ENCODE results near the gene LPAR2.

The LPAR2 gene

GRCh38 chr19:19578252-19578651 is 49.8 kb downstream of the LPAR2 start:
- no peaks in the 10 kb centered on the region for H3K9me3 ChIP-seq

GRCh38 chr19:19575411-19575810 is 52.6 kb downstream of the LPAR2 start:
- Histone ChIP-seq H3K4me1 (no peaks in the 10 kb centered on the region), H3K27ac (no peak overlapping the region), H3K9me3 (no peaks in the 10 kb centered on the region), H3K27me3 (no peaks in the 10 kb centered on the region), H3K36me3 (no peaks in the 10 kb centered on the region), H3K4me3 (no peak overlapping the region)
- DNase-seq, result no peak
- intact Hi-C loops (cut with DNase I; ENCODE audit: low total_unique reads), result no loop called here
- TF ChIP-seq CTCF (IDR thresholded peaks at IDR 0.05), result no peak

More at GRCh38 chr19:19578252-19578651, 49.8 kb downstream of the LPAR2 start:
- Histone ChIP-seq H3K27ac (no peak overlapping the region), H3K36me3 (no peaks in the 10 kb centered on the region), H3K4me3 (no peak overlapping the region), H3K4me1 (no peaks in the 10 kb centered on the region), H3K27me3 (no peaks in the 10 kb centered on the region)
- DNase-seq, result no peak
- intact Hi-C loops (cut with DNase I; ENCODE audit: low total_unique reads), result no loop called here
- TF ChIP-seq CTCF (IDR thresholded peaks at IDR 0.05), result no peak
